ENCODE results near the gene TMEM184B. TPM values are rescaled to one million over a fixed set of nuclear protein-coding genes. Genes with fewer than 3 reads are reported as not detected.

TMEM184B gene
- total RNA-seq, 1 experiment from 2014 or later, result 5.1 TPM

DNA sequence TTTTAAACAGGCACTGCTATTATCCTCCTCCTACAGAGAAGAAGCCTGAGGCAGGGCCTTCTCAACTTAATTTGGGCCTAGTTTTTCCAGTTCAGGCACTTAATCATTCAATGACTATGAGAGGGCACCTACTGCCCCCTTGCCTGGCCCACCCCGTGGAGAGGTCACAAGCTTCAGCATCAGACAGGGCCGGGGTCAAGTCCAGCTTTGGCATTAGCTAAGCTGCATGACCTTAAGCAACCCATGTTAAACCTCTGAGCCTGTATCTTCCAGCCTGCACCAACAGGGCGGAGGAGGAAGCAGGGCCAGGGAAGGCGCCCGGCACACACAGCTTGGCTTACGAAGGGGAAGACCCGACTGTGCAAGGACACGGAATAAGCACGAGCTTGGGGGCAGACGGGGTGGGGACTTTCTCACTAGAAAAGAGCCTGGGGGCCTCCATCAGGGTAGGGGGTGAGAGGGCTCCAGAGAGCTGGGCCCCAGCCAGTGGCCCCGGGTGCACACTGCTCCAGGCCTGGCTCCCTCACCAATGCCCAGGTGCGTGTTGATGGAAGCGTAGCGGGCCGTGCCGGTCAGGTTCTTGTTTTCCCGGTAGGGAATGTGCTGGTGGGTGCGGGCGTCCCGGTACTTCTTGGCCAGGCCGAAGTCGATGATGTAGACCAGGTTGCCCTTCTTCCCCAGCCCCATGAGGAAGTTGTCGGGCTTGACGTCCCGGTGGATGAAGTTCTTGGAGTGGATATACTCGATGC lies 27.6 kb upstream of the TMEM184B start:
- no peaks in the 10 kb centered on the region for H3K9me2 ChIP-seq (replicated peaks; ENCODE audit: insufficient read depth, low read length)
- peaks cover 4% of the 10 kb centered on the region for H3K4me1 ChIP-seq (ENCODE audit: low read length)
- H3K36me3 ChIP-seq (ENCODE audit: insufficient read depth, low read length), result peaks cover 16% of the 10 kb centered on the region
- no peak overlapping the region for H3K27ac ChIP-seq (ENCODE audit: low read length)
- H3K9me3 ChIP-seq (ENCODE audit: low read length), result no peaks in the 10 kb centered on the region
- peaks cover 30% of the 10 kb centered on the region for H3K79me2 ChIP-seq (ENCODE audit: low read length)
- H3K4me3 ChIP-seq (ENCODE audit: low read length), result no peak overlapping the region
- no peaks in the 10 kb centered on the region for H3K27me3 ChIP-seq (ENCODE audit: low read length)
- no peak overlapping the region for H2AFZ ChIP-seq (ENCODE audit: low read length)
- no peak overlapping the region for H3K4me2 ChIP-seq (ENCODE audit: low read depth, low read length, poor library complexity, severe bottlenecking)
- no peak overlapping the region for H3K9ac ChIP-seq (ENCODE audit: low read length)
- peaks cover 30% of the 10 kb centered on the region for H4K20me1 ChIP-seq (ENCODE audit: insufficient read depth, low read depth, low read length)
- no peak for DNase-seq

DNA sequence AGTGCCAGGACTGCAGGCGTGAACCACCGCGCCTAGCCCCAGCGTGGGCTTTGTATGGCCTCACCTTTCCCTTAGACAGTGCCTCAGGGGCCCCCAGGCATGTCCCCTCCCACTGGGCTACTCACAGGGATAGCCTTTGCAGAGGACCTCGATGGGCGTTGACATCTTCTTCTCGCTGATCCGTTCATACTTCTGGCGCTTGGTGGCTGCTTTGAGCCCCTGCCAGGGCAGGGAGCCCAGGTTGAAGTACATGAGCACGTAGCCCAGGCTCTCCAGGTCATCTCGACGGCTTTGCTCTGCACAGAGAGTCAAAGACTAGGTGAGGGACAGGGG lies 26.9 kb upstream of the TMEM184B start:
- no peak overlapping the region for H3K4me2 ChIP-seq (ENCODE audit: low read depth, low read length, poor library complexity, severe bottlenecking)

DNA sequence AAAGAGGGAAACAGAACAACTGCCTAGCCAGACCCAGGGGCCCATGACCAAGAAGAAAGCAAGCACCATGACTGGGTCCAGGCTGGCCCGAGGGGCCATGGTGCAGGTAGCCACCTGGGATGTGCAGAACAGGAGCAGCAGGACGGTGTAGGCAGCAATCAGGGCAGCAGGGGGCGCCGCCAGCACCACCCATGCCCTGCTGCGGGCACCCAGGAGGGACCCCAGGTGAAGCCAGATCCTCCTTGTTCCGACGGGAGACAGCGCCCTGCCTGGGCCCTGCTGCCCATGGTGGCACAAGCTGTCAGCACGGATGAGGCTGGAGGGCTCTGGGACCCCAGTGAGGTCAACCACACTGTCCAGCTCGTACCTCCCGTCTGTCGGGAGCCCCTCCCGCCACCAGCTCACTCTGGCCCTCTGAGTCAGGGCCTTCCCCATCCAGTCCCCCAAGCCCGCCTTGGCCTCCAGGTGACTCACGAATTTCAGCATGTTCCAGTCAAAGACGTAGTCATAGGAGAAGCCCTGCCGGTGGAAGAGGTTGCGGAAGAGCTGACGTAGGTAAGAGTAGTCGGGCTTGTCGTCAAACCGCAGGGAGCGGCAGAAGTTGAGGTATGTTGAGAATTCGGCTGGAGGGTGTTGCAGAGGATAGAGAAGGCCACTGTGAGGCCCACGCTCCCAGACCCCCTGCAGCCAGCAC lies 25.6 kb upstream of the TMEM184B start:
- peak; percentile 80 for DNase-seq
- Histone ChIP-seq H3K36me3 (ENCODE audit: insufficient read depth, low read length) (peaks cover 16% of the 10 kb centered on the region), H4K20me1 (ENCODE audit: insufficient read depth, low read depth, low read length) (0 out of 2 replicates have a peak, but pooled peaks cover 20% of the 10 kb centered on the region), H3K27ac (ENCODE audit: low read length) (no peak overlapping the region), H3K4me3 (ENCODE audit: low read length) (no peak overlapping the region), H3K27me3 (ENCODE audit: low read length) (no peaks in the 10 kb centered on the region), H3K4me2 (ENCODE audit: low read depth, low read length, poor library complexity, severe bottlenecking) (no peak overlapping the region), H3K9me3 (ENCODE audit: low read length) (no peaks in the 10 kb centered on the region), H3K9ac (ENCODE audit: low read length) (no peak overlapping the region), H3K79me2 (ENCODE audit: low read length) (peaks cover 11% of the 10 kb centered on the region), H3K9me2 (replicated peaks; ENCODE audit: insufficient read depth, low read length) (no peaks in the 10 kb centered on the region), H2AFZ (ENCODE audit: low read length) (no peak overlapping the region), H3K4me1 (ENCODE audit: low read length) (no peaks in the 10 kb centered on the region)

More for the DNA sequence above, 26.9 kb upstream of the TMEM184B start:
- Histone ChIP-seq H3K36me3 (ENCODE audit: insufficient read depth, low read length) (peaks cover 16% of the 10 kb centered on the region), H3K79me2 (ENCODE audit: low read length) (peaks cover 24% of the 10 kb centered on the region), H3K4me1 (ENCODE audit: low read length) (no peaks in the 10 kb centered on the region), H3K9ac (ENCODE audit: low read length) (no peak overlapping the region), H3K9me3 (ENCODE audit: low read length) (no peaks in the 10 kb centered on the region), H4K20me1 (ENCODE audit: insufficient read depth, low read depth, low read length) (peaks cover 28% of the 10 kb centered on the region), H3K9me2 (replicated peaks; ENCODE audit: insufficient read depth, low read length) (no peaks in the 10 kb centered on the region), H2AFZ (ENCODE audit: low read length) (no peak overlapping the region), H3K27me3 (ENCODE audit: low read length) (no peaks in the 10 kb centered on the region), H3K27ac (ENCODE audit: low read length) (no peak overlapping the region), H3K4me3 (ENCODE audit: low read length) (no peak overlapping the region)
- DNase-seq, result no peak

- Histone ChIP-seq H2AFZ (ENCODE audit: low read length) (no peak overlapping the region), H3K4me3 (ENCODE audit: low read length) (no peak overlapping the region), H3K27ac (ENCODE audit: low read length) (no peak overlapping the region), H3K4me2 (ENCODE audit: low read depth, low read length, poor library complexity, severe bottlenecking) (no peak overlapping the region), H3K4me1 (ENCODE audit: low read length) (no peaks in the 10 kb centered on the region), H3K9ac (ENCODE audit: low read length) (no peak overlapping the region), H3K9me3 (ENCODE audit: low read length) (no peaks in the 10 kb centered on the region), H3K27me3 (ENCODE audit: low read length) (no peaks in the 10 kb centered on the region), H3K79me2 (ENCODE audit: low read length) (0 out of 2 replicates have a peak, but pooled peaks cover 3% of the 10 kb centered on the region), H4K20me1 (ENCODE audit: insufficient read depth, low read depth, low read length) (0 out of 2 replicates have a peak, but pooled peaks cover 16% of the 10 kb centered on the region), H3K36me3 (ENCODE audit: insufficient read depth, low read length) (peaks cover 13% of the 10 kb centered on the region), H3K9me2 (replicated peaks; ENCODE audit: insufficient read depth, low read length) (no peaks in the 10 kb centered on the region)
- no peak for DNase-seq
Observed at GRCh38 chr22:38296372-38296771, 23.6 kb upstream of the TMEM184B start.

DNA sequence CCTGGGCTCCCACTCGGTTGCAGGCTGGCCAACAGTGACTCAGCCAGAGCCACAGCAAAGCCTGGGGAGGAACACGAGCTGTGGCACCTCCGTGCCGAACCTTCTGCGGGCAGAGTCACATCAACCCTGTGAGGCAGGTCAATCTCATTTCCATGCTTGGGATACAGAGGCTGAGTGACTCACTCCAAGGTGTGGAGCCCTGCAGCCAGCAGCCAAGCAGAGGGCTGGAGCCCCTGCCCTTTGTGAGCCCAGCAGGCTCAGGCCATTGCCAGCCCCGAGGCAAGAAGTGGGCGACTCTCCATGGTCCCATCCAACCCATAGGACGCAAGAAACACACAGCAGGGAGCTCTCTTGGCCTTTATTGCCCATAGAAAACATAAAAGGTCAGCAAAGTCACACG lies 23.1 kb upstream of the TMEM184B start:
- H3K27ac ChIP-seq (ENCODE audit: low read length), result no peak overlapping the region
- H3K36me3 ChIP-seq (ENCODE audit: insufficient read depth, low read length), result peaks cover 13% of the 10 kb centered on the region

GRCh38 chr22:38295339-38295738 lies 22.5 kb upstream of the TMEM184B start:
- 0 out of 2 replicates have a peak, but pooled peaks cover 3% of the 10 kb centered on the region for H3K79me2 ChIP-seq (ENCODE audit: low read length)
- H3K4me2 ChIP-seq (ENCODE audit: low read depth, low read length, poor library complexity, severe bottlenecking), result no peak overlapping the region
- H4K20me1 ChIP-seq (ENCODE audit: insufficient read depth, low read depth, low read length), result 0 out of 2 replicates have a peak, but pooled peaks cover 12% of the 10 kb centered on the region
- no peak overlapping the region for H2AFZ ChIP-seq (ENCODE audit: low read length)
- no peaks in the 10 kb centered on the region for H3K9me2 ChIP-seq (replicated peaks; ENCODE audit: insufficient read depth, low read length)
- H3K4me1 ChIP-seq (ENCODE audit: low read length), result no peaks in the 10 kb centered on the region
- H3K27me3 ChIP-seq (ENCODE audit: low read length), result no peaks in the 10 kb centered on the region
- H3K36me3 ChIP-seq (ENCODE audit: insufficient read depth, low read length), result peaks cover 13% of the 10 kb centered on the region
- no peak overlapping the region for H3K27ac ChIP-seq (ENCODE audit: low read length)
- no peak overlapping the region for H3K4me3 ChIP-seq (ENCODE audit: low read length)
- no peak for DNase-seq
- H3K9ac ChIP-seq (ENCODE audit: low read length), result no peak overlapping the region
- no peaks in the 10 kb centered on the region for H3K9me3 ChIP-seq (ENCODE audit: low read length)

More for the DNA sequence above, 23.1 kb upstream of the TMEM184B start:
- no peak overlapping the region for H3K4me2 ChIP-seq (ENCODE audit: low read depth, low read length, poor library complexity, severe bottlenecking)
- no peaks in the 10 kb centered on the region for H3K9me2 ChIP-seq (replicated peaks; ENCODE audit: insufficient read depth, low read length)
- H3K9me3 ChIP-seq (ENCODE audit: low read length), result no peaks in the 10 kb centered on the region
- no peak for DNase-seq
- H3K9ac ChIP-seq (ENCODE audit: low read length), result no peak overlapping the region
- no peaks in the 10 kb centered on the region for H3K4me1 ChIP-seq (ENCODE audit: low read length)
- H3K27me3 ChIP-seq (ENCODE audit: low read length), result no peaks in the 10 kb centered on the region
- 0 out of 2 replicates have a peak, but pooled peaks cover 3% of the 10 kb centered on the region for H3K79me2 ChIP-seq (ENCODE audit: low read length)
- H2AFZ ChIP-seq (ENCODE audit: low read length), result no peak overlapping the region
- no peak overlapping the region for H3K4me3 ChIP-seq (ENCODE audit: low read length)
- 0 out of 2 replicates have a peak, but pooled peaks cover 12% of the 10 kb centered on the region for H4K20me1 ChIP-seq (ENCODE audit: insufficient read depth, low read depth, low read length)

GRCh38 chr22:38294193-38294592 lies 21.4 kb upstream of the TMEM184B start:
- H3K4me2 ChIP-seq (ENCODE audit: low read depth, low read length, poor library complexity, severe bottlenecking), result no peak overlapping the region

DNA sequence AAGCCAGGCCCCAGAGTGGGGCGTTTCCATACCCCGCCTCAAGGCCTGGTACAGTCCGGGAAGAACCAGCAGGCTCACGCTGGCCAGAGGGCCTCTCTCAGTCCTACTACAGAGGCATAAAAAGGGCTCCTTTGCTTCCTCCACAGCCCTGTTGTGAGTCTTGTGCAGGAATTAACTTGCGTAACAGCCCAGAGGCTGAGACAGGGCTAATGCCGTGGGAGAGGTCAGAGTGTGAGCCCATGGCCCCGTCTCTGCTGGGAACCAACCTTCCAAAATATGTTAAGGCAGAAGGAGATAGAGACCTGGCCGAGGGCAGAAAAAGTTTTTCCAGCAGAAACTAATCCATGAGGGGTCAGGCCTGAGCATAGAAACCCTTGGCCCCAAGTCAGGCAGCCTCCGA lies 19.9 kb upstream of the TMEM184B start:
- H4K20me1 ChIP-seq (ENCODE audit: insufficient read depth, low read depth, low read length), result 0 out of 2 replicates have a peak, but pooled peaks cover 8% of the 10 kb centered on the region
- 0 out of 2 replicates have a peak, but pooled peaks cover 3% of the 10 kb centered on the region for H3K79me2 ChIP-seq (ENCODE audit: low read length)
- no peak overlapping the region for H3K4me3 ChIP-seq (ENCODE audit: low read length)
- H3K27ac ChIP-seq (ENCODE audit: low read length), result no peak overlapping the region
- no peaks in the 10 kb centered on the region for H3K9me3 ChIP-seq (ENCODE audit: low read length)
- DNase-seq, result no peak
- no peaks in the 10 kb centered on the region for H3K4me1 ChIP-seq (ENCODE audit: low read length)
- H2AFZ ChIP-seq (ENCODE audit: low read length), result no peak overlapping the region
- no peak overlapping the region for H3K9ac ChIP-seq (ENCODE audit: low read length)
- peaks cover 6% of the 10 kb centered on the region for H3K36me3 ChIP-seq (ENCODE audit: insufficient read depth, low read length)
- H3K27me3 ChIP-seq (ENCODE audit: low read length), result no peaks in the 10 kb centered on the region
- no peak overlapping the region for H3K4me2 ChIP-seq (ENCODE audit: low read depth, low read length, poor library complexity, severe bottlenecking)
- H3K9me2 ChIP-seq (replicated peaks; ENCODE audit: insufficient read depth, low read length), result no peaks in the 10 kb centered on the region

More at GRCh38 chr22:38294193-38294592, 21.4 kb upstream of the TMEM184B start:
- peaks cover 13% of the 10 kb centered on the region for H3K36me3 ChIP-seq (ENCODE audit: insufficient read depth, low read length)
- no peaks in the 10 kb centered on the region for H3K27me3 ChIP-seq (ENCODE audit: low read length)
- H3K9me3 ChIP-seq (ENCODE audit: low read length), result no peaks in the 10 kb centered on the region
- no peaks in the 10 kb centered on the region for H3K4me1 ChIP-seq (ENCODE audit: low read length)
- H2AFZ ChIP-seq (ENCODE audit: low read length), result no peak overlapping the region
- 0 out of 2 replicates have a peak, but pooled peaks cover 12% of the 10 kb centered on the region for H4K20me1 ChIP-seq (ENCODE audit: insufficient read depth, low read depth, low read length)
- H3K4me3 ChIP-seq (ENCODE audit: low read length), result no peak overlapping the region
- no peak overlapping the region for H3K9ac ChIP-seq (ENCODE audit: low read length)
- no peak for DNase-seq
- no peaks in the 10 kb centered on the region for H3K9me2 ChIP-seq (replicated peaks; ENCODE audit: insufficient read depth, low read length)
- 0 out of 2 replicates have a peak, but pooled peaks cover 3% of the 10 kb centered on the region for H3K79me2 ChIP-seq (ENCODE audit: low read length)
- H3K27ac ChIP-seq (ENCODE audit: low read length), result no peak overlapping the region

Data from Karpas-422 (cell line).